OCI-LY1 (cell line): Measurements from ENCODE around the gene ANO2.

ENCODE experiments used
- H2AFZ ChIP-seq: fragments of 200-600 bp; sonication (generic), shearing (Covaris generic); 2 replicates; pipeline ENCODE4 v1.6.0; 2014; ENCODE audit warnings: antibody characterized with exemption, mild to moderate bottlenecking, low read length
- H3F3A ChIP-seq: fragments of 200-600 bp; sonication (generic), shearing (Covaris generic); 2 replicates; pipeline ENCODE4 v1.6.0; 2014; ENCODE audit warnings: mild to moderate bottlenecking, antibody characterized with exemption, low read length, moderate library complexity; ENCODE audit not compliant: insufficient read depth
- H3K27ac ChIP-seq: fragments of 200-600 bp; sonication (generic); 2 replicates; pipeline ENCODE4 v1.5.1; 2014; ENCODE audit warnings: low read length, mixed run types, mild to moderate bottlenecking, low read depth; ENCODE audit not compliant: poor library complexity, severe bottlenecking
- H3K27me3 ChIP-seq: fragments of 200-600 bp; sonication (generic); 2 replicates; pipeline ENCODE4 v1.6.0; 2014; ENCODE audit warnings: antibody characterized with exemption, mild to moderate bottlenecking, low read length, moderate library complexity; ENCODE audit not compliant: insufficient read depth
- H3K36me3 ChIP-seq: fragments of 200-600 bp; sonication (generic); 2 replicates; pipeline ENCODE4 v1.6.1; 2014; ENCODE audit warnings: mild to moderate bottlenecking, antibody characterized with exemption, low read length, moderate library complexity, mixed read lengths; ENCODE audit not compliant: insufficient read depth
- H3K4me1 ChIP-seq: fragments of 200-600 bp; sonication (generic); 2 replicates; pipeline ENCODE4 v1.5.1; 2014; ENCODE audit warnings: mild to moderate bottlenecking, low read length, moderate library complexity; ENCODE audit not compliant: insufficient read depth, severe bottlenecking
- H3K4me2 ChIP-seq: fragments of 200-600 bp; sonication (generic), shearing (Covaris generic); 2 replicates; pipeline ENCODE4 v1.6.1; 2014; ENCODE audit warnings: low read length
- H3K4me3 ChIP-seq: fragments of 200-600 bp; sonication (generic); 2 replicates; pipeline ENCODE4 v1.5.1; 2014; ENCODE audit warnings: low read length, low read depth, mild to moderate bottlenecking, mixed read lengths; ENCODE audit not compliant: poor library complexity, severe bottlenecking
- H3K79me2 ChIP-seq: fragments of 200-600 bp; shearing (Covaris generic); 2 replicates; pipeline ENCODE4 v1.6.1; 2016; ENCODE audit warnings: mixed run types, low read length, mixed read lengths; ENCODE audit not compliant: insufficient read depth
- H3K9ac ChIP-seq: fragments of 200-600 bp; sonication (generic), shearing (Covaris generic); 2 replicates; pipeline ENCODE4 v1.6.1; 2014; ENCODE audit warnings: mild to moderate bottlenecking, low read length, mixed read lengths
- H3K9me2 ChIP-seq: fragments of 200-600 bp; sonication (generic), shearing (Covaris generic); 2 replicates; pipeline ENCODE4 v1.6.1; 2014; ENCODE audit warnings: low read depth, mild to moderate bottlenecking, low read length, mixed read lengths
- H3K9me3 ChIP-seq: fragments of 200-600 bp; shearing (Covaris generic); 2 replicates; pipeline ENCODE4 v1.6.1; 2014; ENCODE audit warnings: low read length, mixed read lengths
- H4K20me1 ChIP-seq: fragments of 200-600 bp; sonication (generic), shearing (Covaris generic); 2 replicates; pipeline ENCODE4 v1.6.0; 2016; ENCODE audit warnings: mild to moderate bottlenecking, low read length; ENCODE audit not compliant: insufficient read depth
- CTCF ChIP-seq: fragments of 200-600 bp; sonication (generic), shearing (Covaris generic); IDR thresholded peaks from 2 replicates; pipeline ENCODE4 v1.5.1; 2017; ENCODE audit warnings: mild to moderate bottlenecking, antibody characterized with exemption, low read length, moderate library complexity, mixed read lengths
- EZH2 ChIP-seq: fragments of 200-600 bp; sonication (generic), shearing (Covaris generic); IDR thresholded peaks from 2 replicates; pipeline ENCODE4 v1.8.0; 2017; ENCODE audit warnings: borderline replicate concordance, mixed run types, mild to moderate bottlenecking, antibody characterized with exemption, low read length, moderate library complexity, mixed read lengths

ANO2 gene

DNA sequence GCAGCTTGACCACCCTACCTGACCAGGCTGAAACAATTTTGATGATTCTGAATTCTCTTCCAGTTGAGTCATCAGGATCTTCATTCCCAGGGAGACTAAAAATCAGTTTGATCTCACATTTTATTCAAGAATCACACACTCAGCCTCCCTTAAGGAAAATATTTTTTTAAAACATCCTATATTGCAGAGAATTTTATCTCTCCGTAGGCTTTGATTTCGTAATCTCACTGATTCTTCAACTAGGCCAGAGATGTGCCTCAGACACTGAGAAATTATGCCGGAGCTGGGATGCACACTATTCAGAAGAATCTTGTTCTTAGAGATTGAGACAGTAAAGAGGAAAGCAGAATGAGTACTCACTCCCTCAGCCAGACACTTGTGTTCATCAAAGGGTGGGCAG lies 7.0 kb upstream of the ANO2 start:
- H3K27me3 ChIP-seq, result no peaks in the 10 kb centered on the region
- no peaks in the 10 kb centered on the region for H3K9me3 ChIP-seq
- no peaks in the 10 kb centered on the region for H4K20me1 ChIP-seq
- H3K4me2 ChIP-seq, result no peak overlapping the region
- H3F3A ChIP-seq, result no peaks in the 10 kb centered on the region
- no peak overlapping the region for H3K27ac ChIP-seq
- no peak for TF ChIP-seq CTCF
- no peak for TF ChIP-seq EZH2
- H3K9me2 ChIP-seq, result no peaks in the 10 kb centered on the region
- no peaks in the 10 kb centered on the region for H3K4me1 ChIP-seq
- H3K79me2 ChIP-seq, result no peaks in the 10 kb centered on the region
- H3K9ac ChIP-seq, result no peak overlapping the region
- no peak overlapping the region for H2AFZ ChIP-seq
- H3K36me3 ChIP-seq, result no peaks in the 10 kb centered on the region
- no peak overlapping the region for H3K4me3 ChIP-seq

GRCh38 chr12:5948696-5949095 lies 3.6 kb upstream of the ANO2 start:
- H3K9me2 ChIP-seq, result no peaks in the 10 kb centered on the region
- no peak overlapping the region for H3K9ac ChIP-seq
- no peak for TF ChIP-seq EZH2
- no peak for TF ChIP-seq CTCF
- no peak overlapping the region for H2AFZ ChIP-seq
- no peaks in the 10 kb centered on the region for H4K20me1 ChIP-seq
- H3F3A ChIP-seq, result no peaks in the 10 kb centered on the region
- H3K27ac ChIP-seq, result no peak overlapping the region
- H3K9me3 ChIP-seq, result no peaks in the 10 kb centered on the region
- no peaks in the 10 kb centered on the region for H3K4me1 ChIP-seq
- no peak overlapping the region for H3K4me3 ChIP-seq
- no peak overlapping the region for H3K4me2 ChIP-seq
- no peaks in the 10 kb centered on the region for H3K27me3 ChIP-seq
- no peaks in the 10 kb centered on the region for H3K36me3 ChIP-seq
- H3K79me2 ChIP-seq, result no peaks in the 10 kb centered on the region

DNA sequence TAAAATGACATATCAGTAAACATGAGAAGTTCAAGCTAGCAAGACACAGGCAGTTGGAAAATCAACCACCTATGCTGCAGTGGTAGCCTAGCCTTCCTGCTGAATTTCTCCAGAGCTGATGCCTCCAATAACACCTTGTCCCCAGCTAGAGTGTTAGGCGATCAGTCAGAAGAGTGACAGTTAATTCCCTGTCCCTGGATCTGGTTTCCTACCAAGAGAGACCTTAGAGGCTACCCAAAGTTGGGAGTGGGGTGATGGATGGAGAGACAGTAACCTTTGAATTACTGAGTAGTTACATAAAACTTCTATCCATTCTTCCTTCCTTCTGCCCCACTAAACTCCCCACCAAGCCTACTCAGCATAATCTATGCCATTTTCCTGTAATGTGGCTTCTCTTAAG lies 1.9 kb upstream of the ANO2 start:
- TF ChIP-seq EZH2 (no peak), CTCF (no peak)
- Histone ChIP-seq H3K79me2 (no peaks in the 10 kb centered on the region), H3K9me2 (no peaks in the 10 kb centered on the region), H2AFZ (no peak overlapping the region), H3K4me2 (no peak overlapping the region), H3K4me1 (no peaks in the 10 kb centered on the region), H3F3A (no peaks in the 10 kb centered on the region), H3K27me3 (no peaks in the 10 kb centered on the region), H3K9me3 (no peaks in the 10 kb centered on the region), H3K9ac (no peak overlapping the region), H3K4me3 (no peak overlapping the region), H3K27ac (no peak overlapping the region), H3K36me3 (no peaks in the 10 kb centered on the region), H4K20me1 (no peaks in the 10 kb centered on the region)
